UCSD-AML1 (cell line): ENCODE data around the gene RCOR2.
"Not testable (repeated sequence)": the region's sequence is repeated elsewhere in the genome, so short reads cannot be mapped to it uniquely, and the experiment has no call there.

Source experiments
- DNase-seq: peaks from one replicate; lab custom pipeline; 2025; ENCODE audit not compliant: unreplicated experiment; lab: John Stamatoyannopoulos, UW

Gene RCOR2

GRCh38 chr11:63916837-63917691 lies at the start of gene RCOR2:
Gene RCOR2 (minus strand): TSS chr11:63917164. CDS start chr11:63916456, 708 bp downstream.
- DNase-seq = peak; percentile 80

DNA sequence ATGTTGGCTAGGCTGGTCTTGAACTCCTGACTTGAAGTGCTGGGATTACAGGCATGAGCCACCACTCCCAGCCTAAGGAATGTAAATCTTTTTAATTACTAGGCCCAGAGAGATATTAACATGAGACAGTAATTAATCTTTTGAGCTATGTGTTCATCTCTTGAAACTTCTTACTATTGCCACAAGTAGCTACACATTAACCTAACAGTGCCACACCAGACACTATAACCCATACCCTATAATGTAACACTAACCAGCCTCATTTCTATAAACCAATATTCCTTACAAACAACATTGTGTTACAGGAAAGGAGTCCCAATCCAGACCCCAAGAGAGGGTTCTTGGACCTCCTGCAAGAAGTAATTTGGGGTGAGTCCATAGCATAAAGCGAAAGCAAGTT lies 49.5 kb upstream of the RCOR2 start:
- no peak for DNase-seq

DNA sequence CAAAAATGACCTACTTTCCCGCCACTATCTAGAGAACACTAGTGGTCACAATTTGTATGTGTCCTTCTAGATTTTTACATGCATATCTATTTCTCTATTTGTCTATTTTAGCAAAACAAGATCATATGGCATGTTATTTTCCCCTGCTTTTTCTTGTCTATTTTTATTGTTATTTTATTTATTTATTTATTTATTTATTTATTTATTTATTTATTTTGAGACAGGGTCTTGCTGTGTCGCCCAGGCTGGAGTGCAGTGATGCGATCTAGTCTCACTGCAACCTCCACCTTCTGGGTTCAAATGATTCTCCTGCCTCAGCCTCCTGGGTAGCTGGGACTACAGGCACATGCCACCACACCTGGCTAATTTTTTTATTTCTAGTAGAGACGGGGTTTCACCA lies 46.9 kb upstream of the RCOR2 start:
- not testable (repeated sequence) for DNase-seq

DNA sequence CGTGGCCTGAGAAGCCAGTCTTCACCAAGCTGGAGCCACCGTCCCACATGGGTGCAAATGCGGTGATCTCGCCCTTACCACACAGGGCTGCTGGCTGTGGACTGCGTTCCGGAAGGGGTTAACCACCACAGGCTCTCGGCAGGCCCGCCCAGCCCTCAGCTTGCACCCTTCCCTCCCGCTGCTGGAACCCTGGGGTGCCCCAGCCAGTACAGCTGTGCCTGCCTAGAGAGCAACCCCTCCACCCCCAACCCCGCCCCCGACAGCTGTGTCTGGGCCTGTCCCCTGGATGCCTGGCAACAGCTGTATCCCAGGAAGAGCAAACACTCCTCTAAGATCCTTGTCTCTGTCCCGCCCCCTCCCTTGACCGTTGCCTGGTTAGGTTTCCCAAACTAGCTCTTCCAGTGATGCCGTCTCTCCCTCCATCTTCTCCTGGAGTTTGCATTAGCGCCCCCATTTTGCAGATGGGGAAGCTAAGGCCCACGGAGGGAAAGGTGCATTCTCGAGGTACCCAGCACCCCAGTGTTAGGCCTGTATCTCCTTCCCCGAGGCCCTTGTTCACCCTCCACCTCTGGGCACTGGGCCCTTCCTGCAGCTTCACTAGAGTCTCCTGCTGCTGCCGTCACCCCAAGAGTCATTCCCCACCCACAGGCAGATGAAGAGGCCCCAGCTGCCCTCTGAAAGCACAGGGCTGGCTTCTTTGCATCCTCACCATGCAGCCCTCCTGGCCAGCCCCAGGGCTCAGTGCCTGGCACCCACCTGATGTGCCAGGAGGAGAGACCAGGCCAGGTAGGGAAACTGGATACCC lies 44.8 kb upstream of the RCOR2 start:
- DNase-seq = no peak

GRCh38 chr11:63958008-63958407 lies 41.0 kb upstream of the RCOR2 start:
- DNase-seq = no peak

GRCh38 chr11:63952570-63952969 lies 35.6 kb upstream of the RCOR2 start:
- DNase-seq = no peak

DNA sequence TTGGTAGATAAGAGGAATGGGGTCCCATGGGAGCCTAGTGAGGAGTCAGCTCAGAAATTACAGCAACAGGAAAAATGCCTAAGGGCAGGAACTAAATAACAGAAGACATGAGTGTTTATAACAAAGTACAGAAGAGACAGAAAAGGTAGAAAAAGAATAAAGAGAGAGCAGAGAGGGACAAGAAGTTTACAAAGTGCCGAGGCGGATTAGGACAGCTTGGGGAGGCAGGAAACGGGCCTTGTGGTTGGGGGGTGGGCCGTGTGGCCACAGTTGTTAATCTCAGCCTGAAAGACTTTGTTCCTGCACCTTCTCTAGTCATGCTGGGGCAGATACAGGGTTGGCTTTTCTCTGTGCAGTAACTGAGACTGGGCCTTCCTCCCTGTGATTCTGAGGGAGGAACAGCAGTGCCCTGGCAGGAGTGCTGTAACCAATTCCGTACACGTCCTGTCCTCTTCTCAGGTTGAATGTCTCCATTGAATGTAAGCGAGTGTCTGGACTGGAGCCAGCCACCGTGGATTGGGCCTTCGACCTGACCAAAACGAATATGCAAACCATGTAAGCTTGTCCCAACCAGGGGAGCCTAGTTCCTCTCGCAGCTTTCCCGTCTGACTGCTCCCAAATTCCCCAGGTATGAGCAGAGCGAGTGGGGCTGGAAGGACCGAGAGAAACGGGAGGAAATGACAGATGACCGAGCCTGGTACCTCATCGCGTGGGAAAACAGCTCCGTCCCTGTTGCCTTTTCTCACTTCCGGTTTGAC lies 35.0 kb upstream of the RCOR2 start:
- peak; percentile 62 for DNase-seq

GRCh38 chr11:63945477-63946163 lies 28.7 kb upstream of the RCOR2 start:
- DNase-seq = peak; percentile 37

- DNase-seq = no peak
Measured at GRCh38 chr11:63944987-63945386, 28.0 kb upstream of the RCOR2 start.

GRCh38 chr11:63942803-63943202 lies 25.8 kb upstream of the RCOR2 start:
- DNase-seq = no peak

DNA sequence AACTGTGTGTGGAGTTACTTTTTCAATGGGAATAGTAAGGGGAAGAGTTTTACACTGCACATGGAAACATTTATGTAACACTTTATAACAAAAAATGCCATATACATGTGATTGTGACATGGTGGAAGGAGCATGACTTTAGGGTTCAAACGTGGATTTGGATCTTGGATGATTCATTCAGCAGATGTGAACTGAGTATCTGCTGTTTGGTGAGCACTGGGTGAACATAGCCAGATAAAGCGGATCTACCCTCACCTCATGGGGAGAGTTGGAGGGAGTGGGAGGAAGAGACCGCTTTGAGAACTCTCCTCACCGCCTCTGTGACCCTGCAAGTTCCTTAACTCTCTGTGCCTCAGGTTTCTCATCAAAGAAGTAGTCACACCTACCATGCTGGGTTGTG lies 24.9 kb upstream of the RCOR2 start:
- DNase-seq = no peak

- no peak for DNase-seq
Measured at GRCh38 chr11:63940786-63941185, 23.8 kb upstream of the RCOR2 start.

GRCh38 chr11:63939397-63939891 lies 22.5 kb upstream of the RCOR2 start:
- DNase-seq = no peak

GRCh38 chr11:63938479-63939396 lies 21.8 kb upstream of the RCOR2 start, which contains the start of gene NAA40:
Gene NAA40 (plus strand): TSS chr11:63939002. CDS start chr11:63939097, 95 bp downstream.
- peak; percentile 97 for DNase-seq

GRCh38 chr11:63937713-63938478 lies 20.9 kb upstream of the RCOR2 start:
- no peak for DNase-seq

- no peak for DNase-seq
Measured at GRCh38 chr11:63933459-63933858, 16.5 kb upstream of the RCOR2 start.

GRCh38 chr11:63931876-63932275 lies 14.9 kb upstream of the RCOR2 start:
- DNase-seq = no peak

DNA sequence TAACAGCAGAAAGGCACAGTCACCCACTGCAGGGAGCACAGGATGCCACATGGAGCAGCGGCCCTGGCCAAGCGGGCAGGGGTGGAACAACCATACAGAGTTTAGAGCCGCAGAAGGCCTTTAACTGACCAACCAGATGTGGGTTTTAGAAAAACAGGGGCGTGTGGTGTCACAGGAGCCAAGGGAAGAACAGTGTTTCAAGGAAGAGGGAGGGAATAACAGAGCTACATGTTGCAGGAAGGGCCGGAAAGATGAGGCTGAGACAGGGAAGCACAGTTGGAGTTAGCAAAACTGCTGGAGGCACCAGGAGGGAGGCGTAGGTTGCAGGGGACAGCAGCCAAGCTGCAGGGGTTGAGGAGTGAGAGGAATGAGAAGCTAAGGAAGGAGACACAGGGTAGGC lies 14.1 kb upstream of the RCOR2 start:
- no peak for DNase-seq

GRCh38 chr11:63929616-63930015 lies 12.7 kb upstream of the RCOR2 start:
- DNase-seq = no peak
